Psoas muscle (tissue), 8 donors: Measurements from ENCODE around the gene PRDM15. TPM values are rescaled to one million over a fixed set of nuclear protein-coding genes. Genes with fewer than 3 reads are reported as not detected.

Source experiments
- ATAC-seq, 4 donors: fragments of 200-7000 bp; cut with Tn5 transposase; one replicate each; pipeline ENCODE4 v1.9.1; 2020; ENCODE audit warnings: moderate library complexity in 3 of 4, mild to moderate bottlenecking in 2 of 4
- DNase-seq, 2 donors: peaks; one replicate each; pipeline ENCODE4 v3.0.0-alpha.2; 2020
- H3K27ac ChIP-seq: fragments of 200-600 bp; one replicate; pipeline ENCODE4 v1.8.0; 2022
- H3K27me3 ChIP-seq, 3 donors: fragments of 200-600 bp in 1 of 3; one replicate each; pipeline versions ENCODE4 v1.6.1 to v1.8.0; 2013 to 2022; ENCODE audit warnings: low read length in 2 of 3, mild to moderate bottlenecking in 2 of 3, moderate library complexity in 1 of 3; ENCODE audit not compliant: insufficient read depth in 3 of 3
- H3K36me3 ChIP-seq, 2 donors: fragments of 200-600 bp in 1 of 2; one replicate each; pipeline versions ENCODE4 v1.6.1 to v1.8.0; 2013 to 2022; ENCODE audit warnings: low read depth in 1 of 2, mild to moderate bottlenecking in 1 of 2, moderate library complexity in 1 of 2; ENCODE audit not compliant: insufficient read depth in 1 of 2
- H3K4me1 ChIP-seq: fragments of 200-600 bp; one replicate; pipeline ENCODE4 v1.8.0; 2022
- H3K4me3 ChIP-seq: fragments of 200-600 bp; one replicate; pipeline ENCODE4 v1.8.0; 2022; ENCODE audit warnings: mild to moderate bottlenecking
- H3K9me3 ChIP-seq: fragments of 200-600 bp; one replicate; pipeline ENCODE4 v1.8.0; 2022
- WGBS, 3 donors: extraction: QIAGEN DNeasy Blood & Tissue Kit; methylation state at CpG; one replicate each; pipeline versions ENCODE4 v1.1.6 to v1.1.7; 2013; 5-methylcytosine and 5-hydroxymethylcytosine counted together
- intact Hi-C, 2 donors: fragments of 100-400 bp; cut with DNase I; formaldehyde crosslinking; loops; one replicate each; pipeline versions ENCODE4 v1.11.0 to v1.14.2; 2022
- polyA plus RNA-seq, 3 donors: library from polyadenylated mRNA; stranded (reverse); fragments of 200-250 nt; gene quantifications; one replicate each; pipeline ENCODE4 v1.2.3, GENCODE V29; 2013
- total RNA-seq, 4 donors: library from RNA; stranded (reverse); fragmentation: NEBNext Ultra II Directional in 2 of 4; extraction: Animal tissue kit (Norgen Biotek cat#: 25700) in 2 of 4; gene quantifications; one replicate each; pipeline versions ENCODE4 v1.2.1 to v1.2.4, GENCODE V29; 2021 to 2023
- TF ChIP-seq, protein P1 (sequence below): fragments of 200-600 bp; IDR thresholded peaks from one replicate; pipeline ENCODE4 v1.8.0; 2022; ENCODE audit warnings: antibody characterized with exemption
- donor health status: healthy with polysubstance abuse.
- donor health status: DM: no; HTN: no; CAD: no; lungs with moderate emphysema.
- donor health status: Bipolar disorder and iron deficiency.
- donor health status: healthy.
- donor health status: DM: yes; HTN: yes; CAD: no.
- donor health status: DM: no; HTN: no; CAD: no.
- donor health status: DM: no; HTN: no; CAD: no.
- donor health status: DM: yes; HTN: yes; CAD: no.

PRDM15 gene
- total and polyA plus RNA-seq, 7 donors, result 2.2 to 6.4 (median 3.7) TPM

DNA sequence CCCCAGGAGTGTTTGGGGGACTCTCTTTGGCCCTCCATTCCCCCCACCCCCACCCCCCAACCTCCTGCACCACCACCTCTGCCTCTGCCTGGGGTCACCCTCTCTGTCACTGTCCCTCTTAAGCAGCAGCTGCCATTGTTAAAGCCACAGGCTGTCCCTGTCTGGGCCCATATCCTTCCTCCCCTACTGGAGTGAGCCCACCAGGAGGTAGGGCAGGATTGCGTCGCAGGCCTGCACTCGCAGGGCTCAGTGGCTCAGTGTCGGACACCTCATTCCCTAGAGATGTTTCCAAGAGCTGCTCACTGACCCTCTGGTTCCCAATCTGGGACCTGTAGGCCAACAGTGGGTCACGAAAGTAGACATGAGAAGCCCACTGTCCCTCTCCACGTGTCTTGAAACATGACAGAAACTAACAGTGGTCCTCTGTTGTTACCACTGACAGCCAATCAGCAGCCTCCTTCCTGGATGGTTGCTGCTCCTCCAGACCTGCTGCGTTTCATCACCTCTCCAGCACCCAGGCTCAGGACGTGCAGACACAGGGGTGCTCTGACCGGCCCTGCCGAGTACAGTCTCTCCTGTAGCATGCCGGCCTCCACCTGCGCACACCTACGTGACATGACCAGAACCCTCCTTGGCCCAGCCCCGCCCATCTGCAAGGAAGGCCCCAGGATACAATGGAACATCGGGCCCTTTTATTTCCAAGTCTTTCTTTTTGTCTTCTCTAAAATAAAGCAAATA lies 7.7 kb downstream of the PRDM15 start:
- DNase-seq, result no peak
- Histone ChIP-seq H3K4me3 (no peak overlapping the region), H3K4me1 (no peaks in the 10 kb centered on the region), H3K27ac (no peak overlapping the region), H3K9me3 (no peaks in the 10 kb centered on the region), H3K27me3 (no peaks in the 10 kb centered on the region), H3K36me3 (no peaks in the 10 kb centered on the region)
- ATAC-seq, result no peak
- TF ChIP-seq, protein P1, sequence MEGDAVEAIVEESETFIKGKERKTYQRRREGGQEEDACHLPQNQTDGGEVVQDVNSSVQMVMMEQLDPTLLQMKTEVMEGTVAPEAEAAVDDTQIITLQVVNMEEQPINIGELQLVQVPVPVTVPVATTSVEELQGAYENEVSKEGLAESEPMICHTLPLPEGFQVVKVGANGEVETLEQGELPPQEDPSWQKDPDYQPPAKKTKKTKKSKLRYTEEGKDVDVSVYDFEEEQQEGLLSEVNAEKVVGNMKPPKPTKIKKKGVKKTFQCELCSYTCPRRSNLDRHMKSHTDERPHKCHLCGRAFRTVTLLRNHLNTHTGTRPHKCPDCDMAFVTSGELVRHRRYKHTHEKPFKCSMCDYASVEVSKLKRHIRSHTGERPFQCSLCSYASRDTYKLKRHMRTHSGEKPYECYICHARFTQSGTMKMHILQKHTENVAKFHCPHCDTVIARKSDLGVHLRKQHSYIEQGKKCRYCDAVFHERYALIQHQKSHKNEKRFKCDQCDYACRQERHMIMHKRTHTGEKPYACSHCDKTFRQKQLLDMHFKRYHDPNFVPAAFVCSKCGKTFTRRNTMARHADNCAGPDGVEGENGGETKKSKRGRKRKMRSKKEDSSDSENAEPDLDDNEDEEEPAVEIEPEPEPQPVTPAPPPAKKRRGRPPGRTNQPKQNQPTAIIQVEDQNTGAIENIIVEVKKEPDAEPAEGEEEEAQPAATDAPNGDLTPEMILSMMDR, result no peak
- intact Hi-C loops, result no loop called here
- 88 to 93% (median 91%) methylated on average over 15 of the region's 15 CpGs for WGBS, 3 donors

DNA sequence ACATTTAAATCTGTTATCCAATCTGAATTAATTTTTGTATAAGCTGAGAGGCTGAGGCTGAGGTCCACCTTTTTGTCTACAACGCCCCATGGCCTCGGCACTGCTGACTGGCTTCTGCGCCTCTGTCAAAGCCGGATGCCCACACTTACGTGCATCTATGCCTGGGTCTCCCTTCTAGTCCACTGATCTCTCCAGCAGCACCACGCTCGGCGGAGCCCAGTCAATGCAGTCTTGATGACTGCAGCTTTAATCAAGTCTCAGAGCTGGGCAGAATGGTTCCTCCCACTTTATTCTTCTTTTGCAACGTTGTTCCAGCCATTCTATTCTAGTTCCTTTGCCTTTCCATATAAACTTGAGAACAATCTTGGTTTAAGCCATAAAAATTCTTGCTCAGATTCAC lies 9.4 kb downstream of the PRDM15 start:
- ATAC-seq, result no peak
- Histone ChIP-seq H3K4me1 (no peaks in the 10 kb centered on the region), H3K4me3 (no peak overlapping the region), H3K9me3 (no peaks in the 10 kb centered on the region), H3K36me3 (no peaks in the 10 kb centered on the region), H3K27me3 (no peaks in the 10 kb centered on the region), H3K27ac (no peak overlapping the region)
- intact Hi-C loops, result no loop called here
- DNase-seq, result no peak
- WGBS, 3 donors, result 87 to 92% (median 91%) methylated on average over 9 of the region's 9 CpGs
- TF ChIP-seq, protein P1, result no peak

DNA sequence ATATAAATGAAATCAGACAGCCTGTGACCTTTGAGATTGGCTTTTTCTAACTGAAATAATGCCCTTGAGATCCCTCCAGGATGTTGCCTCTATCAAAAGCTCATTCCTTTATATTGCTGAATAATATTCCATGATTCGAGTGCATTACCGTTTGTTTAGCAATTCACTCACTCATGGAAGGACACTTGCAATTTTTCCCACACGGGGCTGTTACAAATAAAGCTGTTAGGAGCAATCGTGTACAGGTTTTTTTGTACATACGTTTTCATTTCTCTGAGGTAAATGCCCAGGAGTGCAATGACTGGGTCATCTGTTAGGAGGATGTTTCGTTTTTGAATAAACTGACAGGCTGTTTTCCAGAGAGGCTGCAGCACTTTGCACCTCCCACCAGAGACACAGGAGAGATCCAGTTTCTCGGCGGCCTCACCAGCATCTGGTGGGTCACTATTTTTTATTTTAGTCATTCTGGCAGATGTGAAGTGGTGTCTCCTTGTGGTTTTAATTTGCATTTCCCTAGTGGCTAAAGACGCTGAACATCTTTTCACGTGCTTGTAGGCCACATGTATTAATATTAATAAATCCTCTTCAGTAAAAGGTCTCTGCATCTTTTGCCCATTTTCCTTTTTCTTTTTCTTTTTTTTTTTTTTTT lies 11.0 kb downstream of the PRDM15 start:
- intact Hi-C loops, result no loop called here
- no peaks in the 10 kb centered on the region for H3K4me1 ChIP-seq
- TF ChIP-seq, protein P1, result no peak
- DNase-seq (no peak), ATAC-seq (no peak)
- no peak overlapping the region for H3K27ac ChIP-seq
- H3K27me3 ChIP-seq, result no peaks in the 10 kb centered on the region
- no peaks in the 10 kb centered on the region for H3K36me3 ChIP-seq
- H3K9me3 ChIP-seq, result no peaks in the 10 kb centered on the region
- 71 to 77% (median 71%) methylated on average over 10 of the region's 10 CpGs for WGBS, 3 donors
- H3K4me3 ChIP-seq, result no peak overlapping the region

DNA sequence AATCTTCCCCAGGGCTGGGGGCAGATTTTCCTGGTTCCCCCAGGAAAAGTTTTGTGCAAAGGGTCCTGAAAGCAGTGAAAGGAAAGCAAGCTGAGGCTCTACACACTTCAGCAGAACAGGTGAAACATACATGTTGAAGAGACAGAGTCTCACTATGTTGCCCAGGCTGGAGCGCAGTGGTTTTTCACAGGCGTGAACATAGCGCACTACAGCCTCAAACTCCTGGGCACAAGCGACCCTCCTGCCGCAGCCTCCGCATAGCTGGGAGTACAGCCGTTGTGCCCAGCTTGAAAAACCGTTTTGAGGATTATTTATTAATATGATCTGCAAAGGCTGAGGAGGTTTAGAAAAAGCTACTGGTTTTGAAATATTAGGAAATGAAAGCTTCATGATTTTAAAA lies 11.8 kb downstream of the PRDM15 start:
- no peaks in the 10 kb centered on the region for H3K36me3 ChIP-seq
- H3K4me1 ChIP-seq, result no peaks in the 10 kb centered on the region
- intact Hi-C loops, result no loop called here
- H3K9me3 ChIP-seq, result no peaks in the 10 kb centered on the region
- WGBS, 3 donors, result 92 to 94% (median 93%) methylated on average over 8 of the region's 8 CpGs
- H3K27ac ChIP-seq, result no peak overlapping the region
- H3K27me3 ChIP-seq, result no peaks in the 10 kb centered on the region
- DNase-seq (no peak), ATAC-seq (no peak)
- TF ChIP-seq, protein P1, result no peak
- H3K4me3 ChIP-seq, result no peak overlapping the region
